Retina (tissue), 1 donor: Measurements from ENCODE around the gene DTX4.

Source experiments
- DNase-seq: peaks from one replicate; pipeline ENCODE4 v3.0.0-alpha.2; 2016

Gene DTX4

GRCh38 chr11:59173080-59173963 lies 1.4 kb downstream of the DTX4 start:
- peak; percentile 87 for DNase-seq

GRCh38 chr11:59173964-59174663 lies 2.2 kb downstream of the DTX4 start:
- peak; percentile 47 for DNase-seq

GRCh38 chr11:59174664-59175033 lies 2.7 kb downstream of the DTX4 start:
- DNase-seq: no peak

GRCh38 chr11:59175091-59175501 lies 3.2 kb downstream of the DTX4 start:
- peak; percentile 43 for DNase-seq

GRCh38 chr11:59176330-59176729 lies 4.4 kb downstream of the DTX4 start:
- no peak for DNase-seq

- DNase-seq: no peak
Observed at GRCh38 chr11:59178402-59178801, 6.5 kb downstream of the DTX4 start.

GRCh38 chr11:59179121-59179520 lies 7.2 kb downstream of the DTX4 start:
- no peak for DNase-seq

GRCh38 chr11:59180168-59180776 lies 8.3 kb downstream of the DTX4 start:
- DNase-seq: peak; percentile 48

- no peak for DNase-seq
Observed at GRCh38 chr11:59180907-59181306, 9.0 kb downstream of the DTX4 start.

GRCh38 chr11:59181746-59182456 lies 10.0 kb downstream of the DTX4 start:
- DNase-seq: no peak

GRCh38 chr11:59182457-59183151 lies 10.7 kb downstream of the DTX4 start:
- DNase-seq: no peak

GRCh38 chr11:59183771-59184170 lies 11.8 kb downstream of the DTX4 start:
- DNase-seq: no peak

- DNase-seq: peak; percentile 85
Observed at GRCh38 chr11:59184691-59185339, 12.9 kb downstream of the DTX4 start.

- DNase-seq: no peak
Observed at GRCh38 chr11:59185386-59185945, 13.5 kb downstream of the DTX4 start.

- DNase-seq: peak; percentile 80
Observed at GRCh38 chr11:59186130-59186594, 14.2 kb downstream of the DTX4 start.

GRCh38 chr11:59187035-59187434 lies 15.1 kb downstream of the DTX4 start:
- no peak for DNase-seq

GRCh38 chr11:59187587-59187986 lies 15.7 kb downstream of the DTX4 start:
- no peak for DNase-seq

GRCh38 chr11:59188954-59189353 lies 17.0 kb downstream of the DTX4 start:
- no peak for DNase-seq

GRCh38 chr11:59189986-59190385 lies 18.1 kb downstream of the DTX4 start:
- DNase-seq: no peak

- DNase-seq: no peak
Observed at GRCh38 chr11:59191095-59191494, 19.2 kb downstream of the DTX4 start.

- DNase-seq: no peak
Observed at GRCh38 chr11:59191890-59192289, 20.0 kb downstream of the DTX4 start.
